CD4-positive, alpha-beta T cell treated with Interleukin-6 at 100 ng/mL for 8 hours (primary cell): ENCODE measurements around the gene GALNS.
A peak's percentile ranks its signal among the peaks of the same experiment; 100 is the strongest.

ENCODE experiments used
- DNase-seq: peaks from one replicate; pipeline ENCODE4 v3.0.0-alpha.2; 2020; ENCODE audit warnings: mixed read lengths, low spot score

GALNS gene

GRCh38 chr16:88817785-88818574 is 38.8 kb downstream of the GALNS start:
- no peak for DNase-seq

GRCh38 chr16:88816736-88817535 is 39.8 kb downstream of the GALNS start:
- DNase-seq, result no peak

GRCh38 chr16:88815901-88816589 is 40.7 kb downstream of the GALNS start:
- DNase-seq, result peak; percentile 36

GRCh38 chr16:88815227-88815626 is 41.5 kb downstream of the GALNS start:
- DNase-seq, result no peak

GRCh38 chr16:88814144-88814502 is 42.6 kb downstream of the GALNS start:
- DNase-seq, result no peak

GRCh38 chr16:88813269-88814143 is 43.2 kb downstream of the GALNS start:
- no peak for DNase-seq

GRCh38 chr16:88812513-88813268 is 44.1 kb downstream of the GALNS start:
- DNase-seq, result no peak

- DNase-seq, result peak; percentile 94
Measured at GRCh38 chr16:88811769-88812512, 44.8 kb downstream of the GALNS start, which contains the start of gene APRT. TSS of gene APRT (minus strand) at chr16:88811928. CDS start at chr16:88811899, 29 bp downstream.

- peak; percentile 51 for DNase-seq
Measured at GRCh38 chr16:88810912-88811768, 45.6 kb downstream of the GALNS start.

- no peak for DNase-seq
Measured at GRCh38 chr16:88810166-88810911, 46.4 kb downstream of the GALNS start.

- no peak for DNase-seq
Measured at GRCh38 chr16:88809676-88810165, 47.0 kb downstream of the GALNS start.

- DNase-seq, result no peak
Measured at GRCh38 chr16:88809068-88809675, 47.6 kb downstream of the GALNS start.

GRCh38 chr16:88807626-88808453 is 48.9 kb downstream of the GALNS start:
- DNase-seq, result no peak

- no peak for DNase-seq
Measured at GRCh38 chr16:88807142-88807625, 49.6 kb downstream of the GALNS start.

- no peak for DNase-seq
Measured at GRCh38 chr16:88806491-88807111, 50.1 kb downstream of the GALNS start.

GRCh38 chr16:88805887-88806393 is 50.8 kb downstream of the GALNS start:
- no peak for DNase-seq
